Calu3 (cell line): ENCODE results near the gene MAP4K1. TPM values are rescaled to one million over a fixed set of nuclear protein-coding genes. Genes with fewer than 3 reads are reported as not detected.

Experiments used
- BruUV-seq: library from RNA; stranded (reverse); fragments of 400-500 nt; replicated peaks from 2 replicates; lab custom pipeline; 2021; lab: Mats Ljungman, UMichigan
- CTCF ChIA-PET: fragments of 300-600 bp; sonication (Branson Sonifier 250); formaldehyde crosslinking; loops from one replicate; lab custom pipeline; 2022; ENCODE audit warnings: antibody characterized with exemption; lab: Charles Lee
- DNase-seq: peaks from one replicate; pipeline ENCODE4 v3.0.0; 2022
- H3K27ac Mint-ChIP-seq: one replicate; pipeline ENCODE4 v1.8.0; 2022; ENCODE audit warnings: mixed read lengths; ENCODE audit not compliant: unreplicated experiment
- H3K27me3 Mint-ChIP-seq: one replicate; pipeline ENCODE4 v1.8.0; 2022; ENCODE audit warnings: mixed read lengths; ENCODE audit not compliant: unreplicated experiment
- H3K36me3 Mint-ChIP-seq: one replicate; pipeline ENCODE4 v1.8.0; 2022; ENCODE audit warnings: mild to moderate bottlenecking, moderate library complexity, mixed read lengths; ENCODE audit not compliant: insufficient read depth, unreplicated experiment
- H3K4me1 Mint-ChIP-seq: one replicate; pipeline ENCODE4 v1.8.0; 2022; ENCODE audit warnings: mild to moderate bottlenecking, low read depth, mixed read lengths; ENCODE audit not compliant: unreplicated experiment
- H3K4me3 Mint-ChIP-seq: one replicate; pipeline ENCODE4 v1.8.0; 2022; ENCODE audit warnings: mild to moderate bottlenecking, low read depth, moderate library complexity, mixed read lengths; ENCODE audit not compliant: unreplicated experiment
- H3K9me3 Mint-ChIP-seq: one replicate; pipeline ENCODE4 v1.8.0; 2022; ENCODE audit warnings: low read depth, mixed read lengths; ENCODE audit not compliant: unreplicated experiment
- intact Hi-C: fragments of 100-400 bp; cut with micrococcal nuclease; formaldehyde crosslinking; loops from one replicate; pipeline ENCODE4 v1.10.0; 2022; ENCODE audit not compliant: unreplicated experiment
- total RNA-seq: library from RNA; stranded (reverse); gene quantifications from 2 replicates; pipeline ENCODE4 v1.2.3, GENCODE V29; 2022
- TF ChIP-seq, protein P1 (sequence below): fragments of 200-600 bp; IDR thresholded peaks from one replicate; pipeline ENCODE4 v1.8.0; 2022; ENCODE audit warnings: antibody characterized with exemption; ENCODE audit not compliant: unreplicated experiment

MAP4K1 gene
- total RNA-seq, 1 experiment from 2014 or later, result not detected

DNA sequence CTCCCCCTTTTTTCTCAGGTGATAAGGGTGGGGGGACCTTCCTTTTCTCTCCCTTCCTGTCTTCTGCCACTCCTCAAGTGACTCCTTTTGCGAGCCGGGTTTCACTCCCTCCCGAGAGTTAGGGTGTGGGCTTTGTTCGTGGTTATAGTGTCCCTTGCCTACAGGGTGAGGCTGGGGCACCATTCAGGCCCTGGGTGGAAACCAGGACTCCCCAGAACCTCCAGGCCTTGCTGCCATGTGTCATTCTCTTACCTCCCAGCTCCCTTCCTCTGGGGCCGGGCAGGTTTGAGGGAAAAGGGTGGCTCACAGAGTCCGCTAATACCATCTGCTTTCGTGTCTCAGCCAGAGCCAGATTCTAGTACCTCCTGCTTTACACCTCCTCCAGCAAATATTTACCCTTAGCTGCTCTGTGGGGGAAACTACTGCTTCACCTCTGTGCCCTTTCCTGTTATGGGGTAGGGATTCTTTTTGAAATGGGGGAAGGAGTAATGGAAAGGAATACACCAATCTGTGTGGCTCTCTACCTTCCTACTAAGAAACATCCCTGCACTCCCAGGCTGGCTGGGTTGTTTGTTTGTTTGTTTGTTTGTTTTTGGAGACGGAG lies 32.5 kb upstream of the MAP4K1 start:
- CTCF ChIA-PET, result interaction anchor here (0.8 to 1.0 kb wide), 2 partner anchors 13 to 43 kb away, joined by 3 read pairs; no protein-coding TSS in a partner anchor
- TSS peak; percentile 37 for BruUV-seq
- Mint-ChIP-seq H3K27me3 (no peaks in the 10 kb centered on the region), H3K27ac (peak overlapping the region; percentile 100), H3K4me1 (peaks cover 23% of the 10 kb centered on the region), H3K36me3 (peaks cover 86% of the 10 kb centered on the region), H3K4me3 (peak overlapping the region; percentile 99), H3K9me3 (no peaks in the 10 kb centered on the region)
- TF ChIP-seq, protein P1, sequence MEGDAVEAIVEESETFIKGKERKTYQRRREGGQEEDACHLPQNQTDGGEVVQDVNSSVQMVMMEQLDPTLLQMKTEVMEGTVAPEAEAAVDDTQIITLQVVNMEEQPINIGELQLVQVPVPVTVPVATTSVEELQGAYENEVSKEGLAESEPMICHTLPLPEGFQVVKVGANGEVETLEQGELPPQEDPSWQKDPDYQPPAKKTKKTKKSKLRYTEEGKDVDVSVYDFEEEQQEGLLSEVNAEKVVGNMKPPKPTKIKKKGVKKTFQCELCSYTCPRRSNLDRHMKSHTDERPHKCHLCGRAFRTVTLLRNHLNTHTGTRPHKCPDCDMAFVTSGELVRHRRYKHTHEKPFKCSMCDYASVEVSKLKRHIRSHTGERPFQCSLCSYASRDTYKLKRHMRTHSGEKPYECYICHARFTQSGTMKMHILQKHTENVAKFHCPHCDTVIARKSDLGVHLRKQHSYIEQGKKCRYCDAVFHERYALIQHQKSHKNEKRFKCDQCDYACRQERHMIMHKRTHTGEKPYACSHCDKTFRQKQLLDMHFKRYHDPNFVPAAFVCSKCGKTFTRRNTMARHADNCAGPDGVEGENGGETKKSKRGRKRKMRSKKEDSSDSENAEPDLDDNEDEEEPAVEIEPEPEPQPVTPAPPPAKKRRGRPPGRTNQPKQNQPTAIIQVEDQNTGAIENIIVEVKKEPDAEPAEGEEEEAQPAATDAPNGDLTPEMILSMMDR, result no peak
- no peak for DNase-seq
- intact Hi-C loops, result no loop called here

DNA sequence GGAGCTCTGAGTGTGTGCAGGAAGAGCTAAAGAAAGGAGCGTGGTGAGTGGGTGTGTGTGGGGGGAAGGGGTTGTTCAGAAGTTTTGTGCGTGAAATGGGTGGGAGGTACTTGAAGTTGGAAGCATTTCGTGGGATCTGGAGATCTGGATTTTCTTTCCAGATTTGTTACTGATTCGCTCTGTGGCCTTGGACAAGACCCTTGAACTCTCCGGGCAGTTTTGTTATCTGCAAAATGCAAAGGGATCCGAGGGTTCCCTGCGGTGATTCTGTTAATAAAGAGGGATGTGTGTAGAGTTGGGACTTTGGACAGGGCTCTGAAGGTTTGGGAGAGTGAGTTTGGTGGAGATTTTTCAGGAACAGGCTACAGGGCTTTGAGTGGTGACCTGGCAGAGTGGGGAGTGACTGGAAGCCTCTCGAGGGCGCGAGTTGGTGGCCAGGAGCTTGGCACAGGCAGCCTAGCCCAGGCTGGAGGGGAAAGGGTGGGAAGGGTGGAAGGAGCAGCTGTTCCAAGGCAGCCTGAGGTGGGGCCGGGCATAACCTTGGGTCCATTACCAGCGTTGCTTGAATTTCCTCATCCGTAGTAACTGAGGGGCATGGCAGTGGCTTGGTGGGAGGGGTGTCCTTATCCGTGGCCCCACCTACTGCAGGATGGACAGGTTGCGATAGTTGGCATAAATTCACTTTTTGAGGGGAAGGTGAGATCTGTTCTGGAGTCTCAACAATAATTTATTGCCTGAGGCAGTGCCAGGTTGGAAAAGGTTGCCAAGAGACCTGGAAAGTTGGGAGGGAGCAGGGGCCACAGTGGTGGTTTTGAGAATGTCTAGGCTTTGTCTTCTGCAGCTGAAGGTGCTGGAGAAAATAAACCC lies 31.8 kb upstream of the MAP4K1 start:
- Mint-ChIP-seq H3K4me3 (peak overlapping the region; percentile 99), H3K9me3 (no peaks in the 10 kb centered on the region), H3K4me1 (peaks cover 16% of the 10 kb centered on the region), H3K27ac (peak overlapping the region; percentile 100), H3K36me3 (peaks cover 79% of the 10 kb centered on the region), H3K27me3 (no peaks in the 10 kb centered on the region)
- intact Hi-C loops, result no loop called here
- CTCF ChIA-PET, result interaction anchor here (0.5 to 2.5 kb wide), 4 partner anchors 12 to 143 kb away, joined by 3 to 8 read pairs (median 4); no protein-coding TSS in a partner anchor
- TF ChIP-seq, protein P1, result no peak
- BruUV-seq, result TSS peak; percentile 57
- DNase-seq, result peak; percentile 80

DNA sequence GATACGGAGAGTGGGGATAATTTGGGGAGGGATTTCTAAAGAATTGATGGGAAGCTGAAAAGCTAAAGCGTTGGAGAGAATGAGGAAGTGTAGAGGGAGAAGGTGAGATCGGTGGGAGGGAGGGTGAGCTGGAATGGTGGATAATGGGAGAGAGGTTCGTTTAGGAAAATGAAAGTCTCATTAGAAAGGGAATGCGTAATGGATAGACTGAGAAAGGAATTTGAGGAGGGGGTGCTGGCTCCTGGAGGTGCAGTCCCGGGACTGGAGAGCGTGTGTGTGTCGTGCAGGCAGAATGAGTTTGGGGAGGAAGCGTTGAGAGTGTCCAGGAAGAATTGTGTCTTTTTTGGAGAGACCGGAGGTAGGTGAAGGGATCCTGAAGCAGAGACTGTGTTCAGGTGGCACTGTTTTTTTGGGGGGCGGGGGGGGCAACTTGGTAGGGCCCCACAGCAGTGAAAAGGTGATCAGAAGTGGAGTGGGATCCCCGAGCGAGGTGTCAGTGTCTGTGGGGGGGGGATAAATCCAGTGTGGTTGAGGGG lies 31.1 kb upstream of the MAP4K1 start:
- TF ChIP-seq, protein P1, result no peak
- BruUV-seq, result no TSS peak
- H3K27me3 Mint-ChIP-seq, result no peaks in the 10 kb centered on the region
- peaks cover 72% of the 10 kb centered on the region for H3K36me3 Mint-ChIP-seq
- peak overlapping the region; percentile 99 for H3K4me3 Mint-ChIP-seq
- H3K9me3 Mint-ChIP-seq, result no peaks in the 10 kb centered on the region
- no peak for DNase-seq
- CTCF ChIA-PET, result interaction anchor here (0.5 to 2.5 kb wide), 2 partner anchors 13 to 142 kb away, joined by 4 to 8 read pairs; no protein-coding TSS in a partner anchor
- peak overlapping the region; percentile 100 for H3K27ac Mint-ChIP-seq
- peaks cover 9% of the 10 kb centered on the region for H3K4me1 Mint-ChIP-seq
- intact Hi-C loops, result no loop called here

DNA sequence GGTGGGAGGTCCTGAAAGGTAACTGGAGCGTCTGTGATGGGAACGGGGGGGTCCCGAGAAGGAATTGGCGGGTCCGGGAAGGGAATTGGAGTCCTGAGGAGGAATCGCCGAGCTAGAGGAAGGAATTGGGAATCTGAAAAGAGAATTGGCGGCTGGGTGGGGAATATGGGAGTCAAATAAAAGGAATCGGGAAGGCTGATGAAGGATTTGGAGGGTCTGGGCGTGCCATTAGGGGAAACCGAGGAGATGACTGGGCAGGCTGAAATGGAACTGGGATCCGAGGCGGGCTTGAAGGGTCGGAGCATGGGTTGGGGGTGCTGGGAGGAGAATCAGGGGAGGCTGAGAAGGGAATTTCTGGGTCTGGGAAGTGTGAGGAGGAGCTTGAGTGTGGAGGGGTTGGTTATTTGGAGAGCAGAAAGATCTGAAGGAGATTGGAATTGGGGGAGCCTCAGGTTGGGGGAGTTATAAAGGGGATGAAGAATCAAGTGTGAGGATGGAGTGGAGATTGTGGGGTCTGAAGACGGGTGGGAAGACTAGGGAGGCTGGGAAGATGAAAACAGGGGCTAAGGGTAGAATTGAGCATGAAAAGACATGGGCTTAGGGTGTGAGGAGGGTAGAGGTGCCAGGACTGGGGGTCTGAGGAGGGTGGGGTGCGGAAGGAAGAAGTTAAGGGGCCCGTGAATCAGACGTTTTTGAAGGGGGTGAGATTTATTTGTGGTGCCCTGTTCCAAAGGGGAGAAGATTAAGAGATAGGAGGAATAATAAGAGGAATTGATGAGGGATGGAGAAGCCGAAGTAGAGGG lies 30.4 kb upstream of the MAP4K1 start:
- TF ChIP-seq, protein P1, result no peak
- intact Hi-C loops, result no loop called here
- Mint-ChIP-seq H3K9me3 (no peaks in the 10 kb centered on the region), H3K36me3 (peaks cover 65% of the 10 kb centered on the region), H3K27me3 (no peaks in the 10 kb centered on the region), H3K4me1 (peaks cover 2% of the 10 kb centered on the region), H3K27ac (peak overlapping the region; percentile 100), H3K4me3 (peak overlapping the region; percentile 99)
- no peak for DNase-seq
- CTCF ChIA-PET, result interaction anchor here (0.6 to 2.5 kb wide), 7 partner anchors 9 to 282 kb away, joined by 3 to 19 read pairs (median 4); partner anchors contain the start of gene NFKBIB
- BruUV-seq, result no TSS peak
